ENCODE data around the gene MTERF4.

The MTERF4 gene

DNA sequence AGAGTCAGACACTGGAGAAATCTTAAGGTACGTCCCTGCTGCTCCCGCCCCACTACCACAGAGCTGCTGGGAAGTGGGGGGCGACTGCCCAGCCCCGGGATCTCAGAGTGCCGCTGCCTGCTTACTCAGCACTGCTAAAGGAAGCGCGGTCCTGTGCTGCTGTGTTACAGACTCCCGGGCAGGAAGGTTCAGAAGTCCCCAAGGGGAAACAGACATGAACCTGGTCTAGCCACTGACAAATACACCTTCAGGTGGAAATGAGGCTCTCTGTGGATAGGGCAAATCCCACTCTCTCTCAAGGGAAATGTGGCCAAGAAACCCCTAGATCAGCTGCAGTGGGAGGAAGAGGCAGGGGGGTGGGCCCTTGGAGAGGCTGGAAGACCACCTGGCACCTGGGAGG is 13.7 kb downstream of the MTERF4 start:
- no peak for DNase-seq

DNA sequence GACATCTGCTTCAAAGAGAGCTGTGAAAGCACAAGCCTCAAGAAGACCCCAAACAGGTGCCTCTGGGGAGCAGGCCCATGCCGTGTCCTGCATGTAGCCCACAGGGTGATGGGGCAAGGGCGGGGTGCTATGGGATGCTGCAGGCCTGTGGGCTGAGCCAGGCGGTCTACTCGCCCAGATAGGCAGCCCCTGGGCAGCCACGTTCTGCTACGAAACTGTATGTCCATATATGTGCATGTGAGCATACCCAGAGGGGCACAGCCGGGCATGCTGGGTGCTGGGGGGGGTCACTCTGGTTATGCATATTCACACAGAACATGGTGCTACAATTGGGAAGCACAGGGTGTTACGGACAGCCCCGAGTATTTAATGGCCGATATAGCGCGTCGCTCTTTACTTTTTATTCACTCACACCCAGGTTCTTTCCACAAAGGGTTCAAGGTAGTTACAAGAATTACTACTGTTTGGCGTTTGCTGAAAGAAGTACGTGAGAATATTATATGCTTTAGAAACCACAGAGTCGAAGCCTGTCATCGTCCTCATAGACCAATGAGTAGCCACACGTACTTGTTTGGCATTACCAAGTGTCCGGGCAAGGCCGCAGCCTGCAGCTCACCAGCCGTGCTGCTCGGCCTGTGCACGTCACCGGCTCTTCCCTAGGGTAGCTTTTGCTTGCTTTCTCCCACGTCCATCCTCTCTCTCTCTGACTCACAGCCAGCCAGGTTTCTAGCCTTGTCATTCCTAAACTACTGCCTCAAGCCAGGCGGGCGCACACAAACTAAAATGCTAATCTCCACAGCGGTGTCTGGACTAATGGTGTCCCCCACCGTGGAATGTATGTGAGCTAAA is 14.4 kb downstream of the MTERF4 start:
- DNase-seq = no peak

DNA sequence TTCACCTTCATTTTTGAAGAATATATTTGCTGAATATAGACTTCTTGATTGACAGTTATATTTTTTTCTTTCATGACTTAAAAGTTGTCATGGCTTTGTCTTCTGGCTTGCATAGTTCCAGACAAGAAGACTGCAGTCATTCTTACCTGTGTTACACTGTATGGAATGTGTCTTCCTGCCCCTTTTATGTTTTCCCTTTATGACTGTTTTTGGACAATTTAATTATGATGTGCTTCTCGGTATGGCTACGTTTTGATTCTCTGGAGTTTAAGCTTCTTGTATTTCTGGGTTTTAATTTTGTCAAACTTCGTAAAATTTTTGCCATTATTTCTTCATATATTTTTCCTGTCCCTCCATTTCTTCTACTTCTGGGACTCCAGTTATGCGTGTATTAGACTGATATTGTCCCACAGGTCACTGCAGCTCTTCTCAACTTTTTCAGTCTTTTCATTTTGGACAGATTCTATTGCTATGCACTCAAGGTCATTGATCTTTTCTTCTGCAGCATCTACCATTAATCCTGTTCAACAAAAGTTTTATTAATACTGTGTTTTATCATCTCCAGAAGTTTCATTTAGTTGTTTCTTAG is 17.1 kb downstream of the MTERF4 start:
- no peak for DNase-seq

DNA sequence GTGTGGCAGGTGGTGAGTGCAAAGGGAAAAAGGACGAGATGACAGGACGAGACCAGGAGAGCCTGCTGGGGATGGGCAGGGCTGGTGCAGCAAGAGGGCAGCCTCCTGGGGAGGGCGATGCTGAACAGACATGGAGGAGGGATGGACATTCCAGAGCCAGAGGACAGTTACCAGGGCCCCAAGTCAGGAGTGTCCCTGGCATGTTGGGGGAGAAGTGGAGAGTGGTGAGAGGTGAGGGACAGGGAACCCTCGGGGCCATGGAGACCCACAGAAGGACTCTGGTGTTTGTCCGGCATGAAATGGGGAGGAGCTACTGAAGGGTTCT is 19.0 kb downstream of the MTERF4 start:
- DNase-seq = no peak

DNA sequence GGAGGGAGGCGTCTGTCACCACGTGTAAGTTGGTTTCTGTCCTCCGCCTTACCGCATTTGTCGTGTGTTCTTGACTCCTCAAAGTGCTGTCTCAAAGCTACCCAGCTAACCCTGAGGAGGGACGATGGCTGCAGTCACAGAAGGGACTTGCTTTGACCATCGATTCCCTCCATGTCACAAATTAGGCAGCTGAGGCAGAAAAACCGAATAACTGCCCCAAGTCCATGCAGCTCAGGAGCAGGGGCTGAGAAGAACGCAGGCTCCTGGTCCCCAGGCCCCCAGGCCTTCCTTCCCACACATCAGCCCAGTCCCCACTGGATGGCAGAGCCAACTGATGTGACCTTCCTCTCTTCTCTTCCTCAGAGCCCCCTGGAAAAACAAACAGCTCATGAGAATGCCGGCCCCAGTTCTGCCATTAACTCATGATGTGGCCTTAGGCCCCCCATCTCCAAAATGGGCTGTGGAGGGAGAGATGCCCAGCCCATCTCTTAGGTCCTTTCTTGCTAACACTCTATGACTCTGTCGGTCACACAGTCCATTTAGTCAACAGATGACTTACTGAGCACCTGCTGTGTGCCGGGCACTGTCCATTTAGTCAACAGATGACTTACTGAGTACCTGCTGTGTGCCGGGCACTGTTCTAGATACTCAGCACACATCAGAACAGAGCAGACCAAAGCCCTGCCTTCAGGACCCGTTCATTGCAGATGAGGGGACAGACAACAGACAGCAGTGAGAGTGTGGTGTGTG is 19.6 kb downstream of the MTERF4 start:
- no peak for DNase-seq

DNA sequence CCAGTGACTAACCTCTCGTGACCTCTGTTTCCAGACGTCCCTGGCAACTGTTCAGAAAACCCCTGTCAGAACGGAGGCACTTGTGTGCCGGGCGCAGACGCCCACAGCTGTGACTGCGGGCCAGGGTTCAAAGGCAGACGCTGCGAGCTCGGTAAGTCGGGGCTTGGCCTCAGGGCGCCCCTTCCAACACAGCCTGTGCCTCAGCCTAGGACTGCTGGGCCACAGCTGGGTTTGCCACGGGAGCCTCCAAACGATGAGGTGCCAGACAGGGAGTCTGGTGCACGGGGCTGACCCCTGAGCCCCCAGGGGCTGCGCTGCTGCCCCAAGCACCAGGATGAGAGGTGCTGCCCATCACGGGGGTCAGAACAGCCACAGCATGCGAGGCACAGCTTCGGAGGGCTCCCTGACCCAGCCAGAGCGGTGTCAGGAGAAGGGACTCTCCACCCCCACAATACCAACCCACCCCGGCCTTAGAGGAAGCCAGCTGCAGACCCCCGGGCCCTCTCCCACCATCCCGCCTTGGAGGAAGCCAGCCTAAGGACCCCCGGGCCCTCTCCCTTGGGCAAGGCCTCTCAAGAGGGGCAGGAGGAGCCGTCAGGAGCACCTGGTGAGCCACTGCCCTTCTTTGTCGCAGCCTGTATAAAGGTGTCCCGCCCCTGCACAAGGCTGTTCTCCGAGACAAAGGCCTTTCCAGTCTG is 20.3 kb downstream of the MTERF4 start:
- no peak for DNase-seq

DNA sequence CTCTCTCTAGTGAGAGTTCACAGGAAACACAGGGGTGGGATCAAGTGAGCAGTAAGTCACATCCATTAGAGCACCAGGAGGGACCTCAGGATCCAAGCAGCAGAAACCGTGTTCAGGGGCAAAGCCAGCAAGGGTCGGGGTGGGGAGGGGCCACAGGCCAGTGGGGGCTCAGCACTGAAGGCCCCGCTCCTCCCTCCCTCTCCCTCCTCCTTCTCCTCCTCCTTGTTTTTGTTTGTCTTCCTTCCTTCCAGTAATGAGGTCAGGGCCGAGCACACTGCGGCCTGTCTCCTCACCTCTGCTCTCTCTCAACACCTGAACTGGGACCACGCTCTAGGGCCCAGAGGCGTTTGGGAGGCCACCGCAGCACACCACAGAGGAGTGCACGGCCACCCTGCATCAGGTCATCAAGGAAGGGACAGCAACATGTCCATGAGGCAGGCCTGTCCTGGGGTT is 20.9 kb downstream of the MTERF4 start:
- DNase-seq = no peak

DNA sequence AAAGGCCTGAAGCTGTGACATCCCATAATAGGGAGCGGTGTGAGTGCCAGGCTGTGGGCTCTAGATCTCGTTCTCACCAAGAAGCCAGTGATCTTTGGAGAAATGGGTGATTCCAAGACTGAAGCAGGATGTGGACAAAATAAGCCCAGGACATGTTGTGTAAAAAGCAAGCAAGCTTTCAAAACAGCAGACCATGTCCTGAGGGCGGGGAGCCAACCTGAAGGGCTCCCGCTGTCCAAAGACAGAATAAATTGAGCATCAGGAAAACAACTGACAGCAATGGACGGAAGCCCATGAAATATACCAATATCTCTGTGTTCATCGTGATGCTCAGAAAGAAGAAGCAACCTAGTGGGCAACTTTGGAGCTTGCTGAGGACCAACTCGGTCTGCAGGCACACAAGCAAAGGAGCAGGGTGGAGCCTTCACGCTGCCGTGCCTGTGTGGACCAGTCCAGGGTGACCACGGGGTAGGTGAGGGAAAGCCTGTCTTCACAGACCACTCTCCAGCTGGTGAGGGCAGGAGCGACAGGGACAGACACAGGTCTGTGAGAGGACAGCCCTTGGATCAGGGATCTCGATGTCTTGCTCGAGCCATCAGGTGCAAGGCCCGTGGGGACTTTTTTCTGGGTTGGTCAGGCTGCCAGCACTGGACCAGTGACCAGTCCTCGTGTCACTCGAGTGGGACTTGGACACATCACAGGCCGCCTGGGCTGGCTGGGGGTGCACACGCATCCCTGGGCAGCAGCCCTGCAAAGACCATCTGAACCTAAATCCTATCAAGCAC is 21.5 kb downstream of the MTERF4 start:
- no peak for DNase-seq

DNA sequence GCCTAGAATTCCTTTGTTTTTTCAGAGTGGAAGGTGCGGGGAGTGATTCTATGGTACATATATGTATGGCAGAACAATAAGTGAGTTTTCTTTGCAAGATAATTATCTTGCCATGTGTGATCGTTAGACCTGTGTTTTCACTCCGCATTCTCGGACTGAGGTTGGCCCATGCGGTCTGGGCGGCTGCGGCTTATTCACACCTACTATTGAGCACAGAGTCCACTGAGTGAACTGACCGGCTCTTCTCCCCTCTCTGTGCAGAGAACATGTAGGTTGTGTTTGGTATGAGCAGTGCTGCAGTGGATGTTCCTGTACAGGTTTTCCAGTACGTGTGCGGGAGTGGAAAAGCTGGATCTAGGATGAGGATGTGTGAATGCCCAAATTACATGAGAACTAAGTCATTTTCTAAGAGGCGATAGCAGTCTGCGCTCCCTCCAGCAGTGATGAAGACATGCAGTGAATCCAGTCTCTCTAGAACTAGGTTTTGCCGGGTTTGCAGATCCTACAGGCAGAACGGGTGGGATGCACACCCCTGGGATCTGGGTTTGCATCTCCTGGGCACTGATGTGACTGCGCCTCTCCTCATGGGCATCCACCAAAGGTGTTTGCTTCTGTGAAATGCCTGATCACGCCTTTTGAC is 27.1 kb downstream of the MTERF4 start:
- DNase-seq = no peak

DNA sequence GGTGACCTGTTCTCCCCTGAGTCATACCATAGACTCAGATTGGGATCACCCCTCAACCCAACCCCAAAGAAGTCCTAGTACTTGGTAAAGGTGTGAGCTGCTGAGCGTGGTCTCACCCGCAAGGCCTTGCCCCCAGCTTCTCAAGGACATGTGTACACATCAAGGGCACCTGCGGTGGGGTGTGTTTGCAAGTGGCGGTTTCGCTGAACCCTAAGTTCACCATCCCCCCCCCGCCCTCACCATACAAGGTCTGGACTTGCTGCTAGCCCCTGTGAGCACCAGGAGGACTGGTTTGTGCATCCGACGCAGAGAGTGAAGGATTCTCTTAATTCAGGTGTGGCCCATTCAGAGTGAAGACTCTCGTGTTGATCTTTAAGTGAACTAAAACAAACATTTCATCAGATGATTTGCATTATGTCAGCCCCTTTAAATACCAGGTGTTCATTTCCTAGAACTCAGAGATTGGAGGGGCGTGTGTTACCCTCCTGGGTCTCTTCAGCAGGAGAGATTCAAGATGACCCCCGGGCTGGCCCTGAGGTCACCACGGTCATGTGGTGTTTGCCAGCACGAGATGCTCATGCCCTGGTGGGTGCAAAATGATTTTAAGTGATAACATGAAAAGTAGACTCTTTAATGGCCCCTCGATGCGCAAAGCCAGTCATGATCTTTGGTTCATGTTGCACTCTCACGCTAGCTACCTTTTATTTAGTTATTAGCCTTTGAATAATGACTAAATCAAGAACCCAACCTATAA is 27.8 kb downstream of the MTERF4 start:
- DNase-seq = no peak

DNA sequence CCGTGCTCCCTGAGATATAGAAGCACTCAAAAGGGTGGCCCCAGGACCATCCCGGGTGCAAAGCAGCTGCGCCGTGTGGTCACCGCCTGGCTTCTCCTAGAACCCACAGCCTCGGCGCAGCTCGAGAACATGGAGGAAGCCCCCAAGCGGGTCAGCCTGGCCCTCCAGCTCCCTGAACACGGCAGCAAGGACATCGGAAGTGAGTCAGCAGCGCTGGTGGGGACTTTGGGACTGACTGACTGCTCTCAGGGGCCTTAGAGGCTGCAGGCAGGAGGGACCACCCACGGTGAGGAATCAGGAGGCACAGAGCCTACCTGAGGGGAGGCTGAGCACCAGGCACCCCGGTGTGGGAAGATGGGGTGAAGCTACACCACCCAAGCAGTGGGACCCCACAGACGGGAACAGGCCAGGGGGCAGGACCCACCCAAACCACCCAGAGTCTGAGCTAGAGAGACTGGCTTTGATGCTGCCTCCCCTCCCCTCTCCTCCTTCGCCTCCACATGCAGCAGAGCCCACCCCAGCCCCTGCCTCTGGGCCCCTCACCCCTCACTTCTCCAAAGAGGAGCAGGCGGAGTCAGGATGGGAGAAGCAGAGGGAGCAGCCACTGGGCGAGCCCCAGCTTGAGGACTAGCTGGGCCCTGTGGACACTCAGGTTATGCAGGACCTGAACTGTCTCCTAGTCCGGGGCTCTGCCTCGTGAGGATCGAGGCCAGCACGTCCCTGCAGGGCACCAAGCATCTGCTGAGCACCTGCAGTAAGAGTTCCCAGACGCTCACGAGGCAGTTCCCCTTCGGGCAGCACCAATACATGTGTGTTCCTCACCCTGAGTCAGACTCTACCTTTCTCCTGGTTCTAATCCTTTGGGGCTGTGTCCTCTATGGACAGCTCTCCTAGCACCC is 28.7 kb downstream of the MTERF4 start:
- no peak for DNase-seq

DNA sequence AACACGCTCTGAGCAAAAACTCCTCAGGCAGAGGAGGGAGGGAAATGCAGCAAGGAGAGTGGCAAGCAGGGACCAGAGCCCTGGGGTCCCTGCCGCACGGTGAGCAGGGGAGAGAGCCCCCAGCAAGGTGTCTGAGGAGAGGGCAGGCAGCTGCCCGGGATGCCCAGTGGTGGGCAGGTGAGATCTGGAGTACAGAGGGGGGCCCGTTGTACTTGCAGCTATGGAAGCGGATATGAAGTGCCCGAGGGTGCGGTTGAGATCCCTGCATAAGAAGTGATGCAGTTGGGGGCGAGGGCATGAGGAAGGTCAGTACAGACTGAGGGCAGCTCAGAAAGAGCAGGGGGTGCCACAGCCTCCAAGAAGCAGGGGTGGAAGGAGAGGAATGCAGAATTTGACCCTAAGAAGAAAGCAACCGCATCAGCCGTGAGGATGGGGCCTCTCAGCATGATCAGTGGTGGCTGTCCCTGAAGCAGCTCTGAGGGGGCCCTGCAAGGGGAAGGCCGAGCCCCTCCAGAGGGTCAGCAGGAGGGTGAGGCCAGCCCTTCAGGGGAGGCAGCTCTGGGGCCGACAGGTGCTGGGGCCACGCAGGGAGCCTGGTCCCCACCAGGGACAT is 29.4 kb downstream of the MTERF4 start:
- DNase-seq = no peak

DNA sequence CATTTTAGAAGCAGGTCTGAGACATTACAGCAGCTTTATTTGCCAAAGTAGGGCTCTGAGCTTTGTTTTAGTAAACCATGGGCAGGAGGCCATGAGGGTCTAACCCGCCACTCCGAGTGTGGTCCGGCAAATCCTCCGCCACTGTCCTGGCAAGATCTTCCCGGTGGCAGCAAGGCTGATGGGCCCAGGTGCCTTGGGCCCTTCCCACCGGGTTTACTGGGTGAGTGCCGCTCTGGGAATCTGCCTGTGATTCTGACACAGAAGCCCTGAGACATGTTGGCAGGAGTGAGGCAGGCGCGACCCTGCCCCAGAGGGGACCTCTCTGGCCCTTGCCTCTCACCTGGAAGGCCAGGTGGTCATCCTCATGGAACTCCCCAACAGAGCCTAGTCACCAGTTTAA is 29.9 kb downstream of the MTERF4 start:
- no peak for DNase-seq

DNA sequence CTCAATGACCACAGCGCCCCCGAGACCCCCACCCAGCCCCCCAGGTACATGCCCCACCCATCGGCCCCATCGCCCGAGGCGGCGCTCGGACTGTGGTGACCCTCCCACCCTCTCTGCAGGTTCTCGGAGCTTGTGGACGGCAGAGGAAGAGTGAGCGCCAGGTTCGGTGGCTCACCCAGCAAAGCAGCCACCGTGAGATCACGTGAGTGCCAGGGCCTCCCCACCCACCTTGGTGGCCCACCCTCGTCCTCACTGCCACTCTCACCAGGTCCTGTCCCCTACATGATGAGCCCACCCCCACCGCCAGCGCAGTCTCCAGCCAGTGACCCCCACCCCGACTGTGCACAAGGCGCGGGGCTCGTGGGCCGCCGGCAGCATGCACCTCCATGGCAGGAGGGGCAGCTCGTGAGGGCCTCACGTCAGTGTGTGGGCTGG is 30.4 kb downstream of the MTERF4 start:
- no peak for DNase-seq

DNA sequence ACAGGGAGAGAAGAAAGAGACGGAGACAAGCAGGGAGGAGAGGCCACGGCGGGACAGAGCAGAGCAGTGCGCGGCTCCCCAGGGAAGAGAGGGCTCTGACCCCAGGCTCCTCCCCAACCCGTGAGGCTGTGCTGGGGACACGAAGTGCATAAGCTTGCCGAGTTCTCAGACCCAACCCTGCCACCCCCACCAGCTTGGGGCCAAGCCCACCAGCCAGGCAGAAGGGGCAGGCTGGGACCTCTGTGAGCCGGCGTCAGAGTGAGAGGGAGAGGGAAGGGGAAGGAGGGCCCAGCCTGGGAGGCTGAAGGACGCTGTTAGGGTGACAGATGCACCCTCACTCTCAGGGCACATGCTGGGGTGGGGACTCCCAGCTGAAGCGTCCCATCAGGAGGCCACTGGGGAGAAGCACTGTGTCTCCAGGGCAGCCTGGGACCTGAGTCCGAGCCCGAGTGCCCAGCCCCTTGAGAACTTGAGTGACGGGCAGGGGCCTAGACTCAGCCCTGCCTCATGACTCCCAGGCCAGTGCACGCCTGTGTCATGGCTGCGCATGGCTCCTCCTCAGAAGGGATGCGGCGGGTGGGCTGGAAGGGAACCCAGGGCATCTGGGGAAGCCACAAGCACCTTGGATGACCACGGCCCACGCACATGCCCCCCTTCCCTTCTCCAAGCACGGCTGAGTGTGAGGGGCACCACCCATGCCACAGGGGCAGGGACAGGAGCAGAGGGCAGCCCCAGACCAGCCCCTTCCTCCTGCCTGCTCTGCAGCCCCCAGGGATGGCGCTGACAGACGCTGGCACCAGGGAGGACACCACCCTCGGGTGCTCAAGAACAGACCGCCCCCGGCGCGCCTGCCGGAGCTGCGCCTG is 31.0 kb downstream of the MTERF4 start:
- no peak for DNase-seq

DNA sequence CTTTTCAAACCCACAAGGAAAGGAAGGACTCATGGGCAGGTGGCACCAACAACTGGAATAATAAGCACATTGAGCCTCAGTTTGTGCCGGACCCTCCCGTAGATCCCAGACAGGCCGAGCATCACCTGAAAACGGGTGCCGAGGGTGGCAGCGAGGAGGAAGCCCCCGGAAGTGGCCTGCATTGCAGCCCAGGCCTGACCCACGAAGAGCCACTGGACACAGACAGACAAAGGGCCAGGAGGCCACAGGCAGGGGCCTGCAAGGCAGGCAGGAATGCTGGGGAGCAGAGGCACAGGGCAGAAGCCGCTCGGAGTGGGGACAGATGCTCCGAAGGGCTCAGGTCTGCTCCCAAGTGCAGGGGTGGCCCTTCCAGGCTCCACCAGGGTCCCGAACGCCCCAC is 31.7 kb downstream of the MTERF4 start:
- DNase-seq = no peak

DNA sequence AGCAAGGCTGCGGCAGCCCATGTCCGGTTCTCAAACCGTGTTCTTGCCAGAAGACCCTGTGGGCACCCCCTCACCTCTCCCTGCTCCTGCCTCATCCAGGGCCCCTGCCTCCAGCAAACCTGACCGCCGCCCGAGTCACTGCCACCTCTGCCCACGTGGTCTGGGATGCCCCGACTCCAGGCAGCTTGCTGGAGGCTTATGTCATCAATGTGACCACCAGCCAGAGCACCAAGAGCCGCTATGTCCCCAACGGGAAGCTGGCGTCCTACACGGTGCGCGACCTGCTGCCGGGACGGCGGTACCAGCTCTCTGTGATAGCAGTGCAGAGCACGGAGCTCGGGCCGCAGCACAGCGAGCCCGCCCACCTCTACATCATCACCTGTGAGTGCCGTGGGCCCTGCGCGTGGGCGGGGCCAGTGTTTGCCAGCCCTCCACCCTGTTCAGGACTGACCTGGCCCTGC is 32.2 kb downstream of the MTERF4 start:
- peak; percentile 15 for DNase-seq

Measured in activated CD8-positive, alpha-beta memory T cell treated with anti-CD3 and anti-CD28 coated beads, Interleukin-2, amount 50 U/mL, for 4 hours (primary cell).